SK-MEL-5 (cell line): ENCODE data around the gene SMC6. TPM values are rescaled to one million over a fixed set of nuclear protein-coding genes. Genes with fewer than 3 reads are reported as not detected.

Experiments
- DNase-seq: peaks from one replicate; pipeline ENCODE4 v3.0.0-alpha.2; 2016; ENCODE audit warnings: low read depth, low spot score
- in situ Hi-C: cut with HindIII; loops from 2 replicates; pipeline ENCODE4 v1.10.0; 2016; ENCODE audit warnings: low sequenced_read_pairs, high pct_unique_total_duplicates, low pct_unique_long_range_greater_than_20kb
- total RNA-seq: library from RNA; depleted of rRNA; stranded (reverse); fragments of >200 nt; shearing (Covaris generic); gene quantifications from 2 replicates; pipeline ENCODE4 v1.2.3, GENCODE V29; 2014

The SMC6 gene
- total RNA-seq, 1 experiment from 2014 or later: 26.3 TPM

GRCh38 chr2:17672583-17673317 is 80.9 kb downstream of the SMC6 start:
- in situ Hi-C loops: no loop called here
- peak; percentile 29 for DNase-seq

GRCh38 chr2:17667898-17668297 is 85.7 kb downstream of the SMC6 start:
- DNase-seq: no peak
- in situ Hi-C loops: no loop called here

- in situ Hi-C loops: no loop called here
- no peak for DNase-seq
Measured at GRCh38 chr2:17664534-17664933, 89.1 kb downstream of the SMC6 start.

- in situ Hi-C loops: no loop called here
- DNase-seq: no peak
Measured at GRCh38 chr2:17662723-17663122, 90.9 kb downstream of the SMC6 start.

- in situ Hi-C loops: no loop called here
Measured at GRCh38 chr2:17661460-17661859, 92.2 kb downstream of the SMC6 start.

GRCh38 chr2:17660219-17660618 is 93.4 kb downstream of the SMC6 start:
- in situ Hi-C loops: no loop called here

More at GRCh38 chr2:17661460-17661859, 92.2 kb downstream of the SMC6 start:
- no peak for DNase-seq

GRCh38 chr2:17658251-17658843 is 95.3 kb downstream of the SMC6 start:
- in situ Hi-C loops: no loop called here
- DNase-seq: no peak

More at GRCh38 chr2:17660219-17660618, 93.4 kb downstream of the SMC6 start:
- no peak for DNase-seq

GRCh38 chr2:17657759-17658158 is 95.9 kb downstream of the SMC6 start:
- DNase-seq: no peak
- in situ Hi-C loops: no loop called here

- DNase-seq: no peak
- in situ Hi-C loops: no loop called here
Measured at GRCh38 chr2:17652681-17653394, 100.8 kb downstream of the SMC6 start.

GRCh38 chr2:17649026-17649425 is 104.6 kb downstream of the SMC6 start:
- no peak for DNase-seq
- in situ Hi-C loops: no loop called here

- in situ Hi-C loops: no loop called here
- no peak for DNase-seq
Measured at GRCh38 chr2:17648581-17648980, 105.0 kb downstream of the SMC6 start.

GRCh38 chr2:17646838-17647701 is 106.5 kb downstream of the SMC6 start:
- in situ Hi-C loops: no loop called here
- no peak for DNase-seq

GRCh38 chr2:17646081-17646554 is 107.5 kb downstream of the SMC6 start:
- peak; percentile 81 for DNase-seq
- in situ Hi-C loops: no loop called here

- in situ Hi-C loops: no loop called here
- no peak for DNase-seq
Measured at GRCh38 chr2:17644997-17645720, 108.5 kb downstream of the SMC6 start.

GRCh38 chr2:17643031-17643615 is 110.5 kb downstream of the SMC6 start:
- in situ Hi-C loops: no loop called here
- peak; percentile 60 for DNase-seq

- no peak for DNase-seq
- in situ Hi-C loops: no loop called here
Measured at GRCh38 chr2:17640406-17640805, 113.2 kb downstream of the SMC6 start.
